Smooth muscle cell (in vitro differentiated cells): Measurements from ENCODE around the gene CALML6. TPM values are rescaled to one million over a fixed set of nuclear protein-coding genes. Genes with fewer than 3 reads are reported as not detected.

Source experiments
- DNase-seq: peaks from one replicate; lab custom pipeline; 2025; ENCODE audit not compliant: unreplicated experiment; lab: John Stamatoyannopoulos, UW
- H2AFZ ChIP-seq: fragments of 200-600 bp; sonication (generic); 2 replicates; pipeline ENCODE4 v1.6.0; 2016; ENCODE audit warnings: antibody characterized with exemption, low read depth, mild to moderate bottlenecking
- H3F3A ChIP-seq: fragments of 200-600 bp; sonication (generic); 2 replicates; pipeline ENCODE4 v1.6.0; 2017; ENCODE audit warnings: antibody characterized with exemption, low read depth
- H3K27ac ChIP-seq: fragments of 200-600 bp; sonication (generic); 2 replicates; pipeline ENCODE4 v1.5.1; 2016; ENCODE audit warnings: low read depth, mild to moderate bottlenecking
- H3K27me3 ChIP-seq: fragments of 200-600 bp; sonication (generic); 2 replicates; pipeline ENCODE4 v1.6.1; 2016; ENCODE audit warnings: low read depth, mild to moderate bottlenecking
- H3K36me3 ChIP-seq: fragments of 200-600 bp; sonication (generic); 2 replicates; pipeline ENCODE4 v1.5.1; 2016; ENCODE audit warnings: low read depth
- H3K4me1 ChIP-seq: fragments of 200-600 bp; sonication (generic); 2 replicates; pipeline ENCODE4 v1.5.1; 2016; ENCODE audit warnings: low read depth
- H3K4me2 ChIP-seq: fragments of 200-600 bp; sonication (generic); 2 replicates; pipeline ENCODE4 v1.6.0; 2016; ENCODE audit warnings: mild to moderate bottlenecking
- H3K4me3 ChIP-seq: fragments of 200-600 bp; sonication (generic); 2 replicates; pipeline ENCODE4 v1.5.1; 2016; ENCODE audit warnings: mild to moderate bottlenecking
- H3K79me2 ChIP-seq: fragments of 200-600 bp; sonication (generic); 2 replicates; pipeline ENCODE4 v1.6.0; 2016; ENCODE audit warnings: low read depth, mild to moderate bottlenecking
- H3K9ac ChIP-seq: fragments of 200-600 bp; sonication (generic); 2 replicates; pipeline ENCODE4 v1.6.0; 2016; ENCODE audit warnings: low read depth
- H3K9me3 ChIP-seq: fragments of 200-600 bp; sonication (generic); replicated peaks from 2 replicates; pipeline ENCODE4 v1.5.1; 2016; ENCODE audit warnings: low read depth
- H4K20me1 ChIP-seq: fragments of 200-600 bp; sonication (generic); 2 replicates; pipeline ENCODE4 v1.6.0; 2016; ENCODE audit warnings: low read depth
- CTCF ChIP-seq: fragments of 200-600 bp; sonication (generic); IDR thresholded peaks from 2 replicates; pipeline ENCODE4 v1.5.1; 2017; ENCODE audit warnings: borderline replicate concordance, mild to moderate bottlenecking, antibody characterized with exemption; ENCODE audit not compliant: insufficient read depth, poor library complexity, severe bottlenecking
- WGBS: methylation state at CpG from one replicate; pipeline ENCODE4 v1.1.7; 2016; ENCODE audit warnings: low lambda C conversion rate; 5-methylcytosine and 5-hydroxymethylcytosine counted together
- polyA plus RNA-seq: library from polyadenylated mRNA; unstranded; fragments of >200 nt; fragmentation: Nextera tagmentation; extraction: Ambion mirVana; gene quantifications from 2 replicates; pipeline ENCODE4 v1.2.1, GENCODE V29; 2016
- total RNA-seq: library from RNA; depleted of rRNA; stranded (reverse); fragments of >200 nt; gene quantifications from 2 replicates; pipeline ENCODE4 v1.2.3, GENCODE V29; 2014

The CALML6 gene
- total and polyA plus RNA-seq, 2 experiments from 2014 or later: 0.18 to 1.3 TPM

DNA sequence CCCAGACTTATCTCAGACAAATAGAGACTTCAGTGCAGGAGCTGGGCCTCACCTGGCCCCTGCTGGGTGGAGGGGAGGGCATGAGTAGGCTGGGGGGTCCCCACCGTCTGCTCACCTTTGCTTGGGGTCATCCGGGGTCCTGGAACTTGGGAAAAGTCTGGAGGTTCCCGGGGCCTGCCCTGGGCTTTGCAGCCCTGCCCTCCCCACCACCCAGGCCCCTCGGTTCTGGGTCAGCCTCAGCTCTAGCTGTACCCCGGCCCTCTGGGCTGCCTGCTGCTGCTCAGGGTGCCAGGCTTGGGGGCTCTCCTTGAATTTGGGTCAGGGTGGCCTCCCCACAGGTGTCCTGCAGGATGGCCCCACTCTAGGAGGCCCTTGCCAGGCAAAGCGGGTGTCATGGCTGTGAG lies 6.4 kb downstream of the CALML6 start:
- H3K4me2 ChIP-seq: no peak overlapping the region
- H3K4me1 ChIP-seq: peaks cover 7% of the 10 kb centered on the region
- 97% methylated on average over 4 of the region's 6 CpGs for WGBS
- TF ChIP-seq CTCF: no peak
- no peaks in the 10 kb centered on the region for H3K27me3 ChIP-seq
- H3K4me3 ChIP-seq: no peak overlapping the region
- no peaks in the 10 kb centered on the region for H3K36me3 ChIP-seq
- no peaks in the 10 kb centered on the region for H3F3A ChIP-seq
- H3K9ac ChIP-seq: no peak overlapping the region
- H2AFZ ChIP-seq: no peak overlapping the region
- H3K27ac ChIP-seq: no peak overlapping the region
- no peak for DNase-seq
- no peaks in the 10 kb centered on the region for H3K79me2 ChIP-seq
- H3K9me3 ChIP-seq: no peaks in the 10 kb centered on the region
- H4K20me1 ChIP-seq: no peaks in the 10 kb centered on the region

GRCh38 chr1:1921901-1922701 lies 7.0 kb downstream of the CALML6 start:
- TF ChIP-seq CTCF: no peak
- Histone ChIP-seq H3K9me3 (no peaks in the 10 kb centered on the region), H2AFZ (no peak overlapping the region), H3K4me1 (peaks cover 7% of the 10 kb centered on the region), H3K27me3 (no peaks in the 10 kb centered on the region), H3K79me2 (no peaks in the 10 kb centered on the region), H3K27ac (no peak overlapping the region), H3F3A (no peaks in the 10 kb centered on the region), H3K9ac (no peak overlapping the region), H3K4me3 (no peak overlapping the region), H3K4me2 (no peak overlapping the region), H4K20me1 (no peaks in the 10 kb centered on the region), H3K36me3 (no peaks in the 10 kb centered on the region)
- DNase-seq: no peak
- WGBS: 97% methylated on average over 16 of the region's 16 CpGs

DNA sequence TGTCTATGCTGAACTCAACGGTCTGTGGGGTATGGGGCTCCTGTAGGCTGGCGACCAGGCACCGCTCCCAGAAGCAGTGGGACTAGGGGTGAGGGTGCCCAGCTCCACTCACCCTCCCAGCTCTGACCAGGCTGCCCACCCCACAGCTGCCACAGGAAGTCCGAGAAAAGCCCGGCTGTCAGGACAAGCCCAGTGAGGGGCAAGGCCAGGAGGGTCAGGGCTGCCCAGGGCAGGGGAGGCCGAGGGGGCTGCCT lies 7.6 kb downstream of the CALML6 start:
- H3K27ac ChIP-seq: no peak overlapping the region
- H3K79me2 ChIP-seq: no peaks in the 10 kb centered on the region
- no peak for TF ChIP-seq CTCF
- no peaks in the 10 kb centered on the region for H3K36me3 ChIP-seq
- no peak overlapping the region for H3K4me3 ChIP-seq
- no peak for DNase-seq
- no peaks in the 10 kb centered on the region for H3K9me3 ChIP-seq
- peaks cover 7% of the 10 kb centered on the region for H3K4me1 ChIP-seq
- H3K4me2 ChIP-seq: no peak overlapping the region
- no peaks in the 10 kb centered on the region for H3F3A ChIP-seq
- no peaks in the 10 kb centered on the region for H4K20me1 ChIP-seq
- H3K27me3 ChIP-seq: no peaks in the 10 kb centered on the region
- no peak overlapping the region for H3K9ac ChIP-seq
- WGBS: 94% methylated on average over 6 of the region's 6 CpGs
- no peak overlapping the region for H2AFZ ChIP-seq
